RPMI7951 (cell line): ENCODE measurements around the gene TOMM70. TPM values are rescaled to one million over a fixed set of nuclear protein-coding genes. Genes with fewer than 3 reads are reported as not detected.

ENCODE experiments used
- DNase-seq: peaks from one replicate; pipeline ENCODE4 v3.0.0-alpha.2; 2012; ENCODE audit warnings: low read depth
- total RNA-seq: library from RNA; depleted of rRNA; stranded (reverse); fragments of >200 nt; shearing (Covaris generic); gene quantifications from 2 replicates; pipeline ENCODE4 v1.2.3, GENCODE V29; 2014; rRNA removed

TOMM70 gene
- total RNA-seq, 1 experiment from 2014 or later = 77.4 TPM

DNA sequence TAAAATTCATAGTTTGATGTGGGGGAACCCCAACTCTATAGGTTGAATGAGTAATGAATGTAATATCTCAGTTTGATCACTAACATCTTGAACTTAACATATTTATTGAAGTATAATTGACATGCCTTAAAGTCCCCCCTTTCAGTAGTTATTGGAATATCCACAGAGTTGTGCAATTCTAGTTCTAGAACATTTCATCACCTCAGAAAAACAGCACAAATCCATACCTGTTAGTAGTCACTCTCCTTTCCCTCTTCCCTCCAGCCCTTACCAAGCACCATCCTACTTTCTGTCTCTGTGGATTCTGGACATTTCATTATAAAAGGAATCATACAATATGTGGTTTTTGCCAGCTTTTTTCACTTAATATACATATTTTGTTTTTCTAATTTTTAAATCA is 75.1 kb downstream of the TOMM70 start:
- DNase-seq = no peak

DNA sequence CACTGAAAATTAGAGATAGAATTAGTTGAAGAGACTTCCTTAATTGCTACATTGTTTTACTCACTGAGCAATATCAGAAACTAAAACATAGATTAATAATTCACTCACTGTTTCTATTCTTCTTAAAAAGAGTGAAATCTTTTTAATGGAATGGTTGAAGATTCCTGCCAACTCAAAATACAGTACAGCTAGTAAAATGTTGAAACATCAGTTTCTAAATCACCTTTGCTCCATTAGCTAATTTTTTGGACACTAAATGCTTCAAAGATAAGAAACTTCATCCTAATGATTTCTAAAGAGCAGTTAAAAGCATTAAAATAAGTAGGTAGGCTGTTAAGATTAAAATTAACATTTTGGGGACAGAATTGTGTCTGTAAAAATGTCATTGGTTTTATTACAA is 76.8 kb downstream of the TOMM70 start:
- no peak for DNase-seq

DNA sequence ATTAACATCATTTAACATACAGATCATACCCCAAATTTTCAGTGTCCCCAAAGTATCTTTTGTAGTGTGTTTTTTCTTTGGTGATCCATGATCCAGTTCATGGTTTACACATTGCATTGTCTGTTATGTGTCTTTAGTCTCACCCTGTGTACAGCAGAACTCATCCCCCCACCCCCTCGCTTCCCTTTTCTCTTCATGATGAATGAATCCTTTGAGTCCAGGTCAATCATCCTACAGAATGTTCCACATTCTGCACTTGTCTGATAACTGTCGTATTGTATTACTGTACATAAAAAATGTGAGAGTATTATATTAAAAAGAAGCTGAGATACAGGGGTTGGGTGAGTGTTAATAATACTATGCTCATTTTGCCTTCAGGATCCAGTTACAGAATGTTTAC is 80.9 kb downstream of the TOMM70 start:
- no peak for DNase-seq

DNA sequence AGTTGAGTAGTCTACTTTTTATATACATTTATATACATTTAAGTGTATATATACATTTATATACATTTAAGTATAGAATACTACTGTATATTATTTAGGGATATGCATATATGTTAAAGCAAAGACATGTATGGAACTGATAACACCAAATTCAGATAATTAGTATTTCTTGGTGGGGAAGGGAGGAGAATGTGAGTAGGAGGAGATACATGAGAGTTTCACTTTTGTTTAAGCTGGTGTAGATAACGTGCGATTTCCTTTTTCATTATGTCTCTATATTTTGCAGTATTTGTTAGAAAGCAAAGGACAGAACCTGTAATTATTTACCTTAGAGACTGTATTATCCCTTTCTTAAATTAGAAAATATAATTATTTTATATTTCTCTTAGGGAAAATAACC is 83.0 kb downstream of the TOMM70 start:
- no peak for DNase-seq

DNA sequence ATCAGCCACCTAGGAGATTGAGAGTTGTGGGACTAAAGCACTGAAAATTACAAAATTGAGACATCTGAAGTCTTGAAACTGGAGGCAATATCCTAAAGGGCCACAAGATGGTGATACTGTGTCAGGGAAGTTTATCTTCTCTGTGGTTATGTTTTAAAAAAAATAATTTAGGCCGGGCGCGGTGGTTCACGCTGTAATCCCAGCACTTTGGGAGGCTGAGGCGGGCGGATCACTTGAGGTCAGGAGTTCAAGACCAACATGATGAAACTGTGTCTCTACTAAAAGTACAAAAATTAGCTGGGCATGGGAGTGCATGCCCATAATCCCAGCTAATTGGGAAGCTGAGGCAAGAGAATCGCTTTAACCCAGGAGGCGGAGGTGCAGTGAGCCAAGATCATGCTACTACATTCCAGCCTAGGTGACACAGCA is 84.2 kb downstream of the TOMM70 start:
- DNase-seq = peak; percentile 60

Other genes with a start within 250 kb of the TOMM70 start
- gene TBC1D23, start 140.1 kb downstream of the TOMM70 start, total RNA-seq = 68.0 and 75.2 TPM in 2 replicates
- gene NIT2, start 66.3 kb downstream of the TOMM70 start, total RNA-seq = 31.0 and 32.3 TPM in 2 replicates
- gene LNP1, start 450 bp upstream of the TOMM70 start, total RNA-seq = 6.5 and 10.0 TPM in 2 replicates
- gene TMEM45A, start 91.5 kb upstream of the TOMM70 start, total RNA-seq = 119 and 142 TPM in 2 replicates
- not detected in 2 replicates for gene ADGRG7, start 208.5 kb upstream of the TOMM70 start, total RNA-seq